H1 (cell line): Measurements from ENCODE around the gene PKD1L1. TPM values are rescaled to one million over a fixed set of nuclear protein-coding genes. Genes with fewer than 3 reads are reported as not detected.

ENCODE experiments used
- CTCF ChIA-PET: fragments of 300-600 bp; sonication (Branson Sonifier 250); formaldehyde crosslinking; loops from one replicate; lab custom pipeline; 2021; ENCODE audit not compliant: partially characterized antibody; lab: Charles Lee
- POLR2A ChIA-PET: fragments of 300-600 bp; sonication (Branson Sonifier 250); formaldehyde crosslinking; loops from one replicate; lab custom pipeline; 2021; ENCODE audit warnings: inconsistent platforms; ENCODE audit not compliant: partially characterized antibody; lab: Charles Lee
- DNase-seq, 2 experiments: peaks; one replicate each; pipeline versions ENCODE4 v3.0.0 to v3.0.0-alpha.2; 2010 to 2022; ENCODE audit warnings: low spot score in 2 of 2, low read depth in 1 of 2, mixed read lengths in 1 of 2
- FAIRE-seq: peaks from 2 replicates; lab custom pipeline; 2011; peaks lifted over from hg19 to GRCh38; lab: Jason Lieb, UNC
- H2AFZ ChIP-seq: 2 replicates; pipeline ENCODE4 v1.8.1; 2012; ENCODE audit warnings: low read length, inconsistent platforms
- H2AK5ac ChIP-seq: 2 replicates; pipeline ENCODE4 v1.6.1; 2013; ENCODE audit warnings: low read depth, low read length
- H2BK120ac ChIP-seq: replicated peaks from 2 replicates; pipeline ENCODE3; 2013; ENCODE audit warnings: low read depth, low read length, inconsistent platforms
- H2BK12ac ChIP-seq: 2 replicates; pipeline ENCODE4 v1.6.1; 2013; ENCODE audit warnings: low read depth, low read length
- H2BK15ac ChIP-seq: 2 replicates; pipeline ENCODE4 v1.6.1; 2013; ENCODE audit warnings: low read length
- H2BK20ac ChIP-seq: 2 replicates; pipeline ENCODE4 v1.6.1; 2013; ENCODE audit warnings: low read length
- H2BK5ac ChIP-seq: 2 replicates; pipeline ENCODE4 v1.6.1; 2013; ENCODE audit warnings: low read depth, low read length
- H3K14ac ChIP-seq: 2 replicates; pipeline ENCODE4 v1.6.1; 2013; ENCODE audit warnings: inconsistent platforms; ENCODE audit not compliant: insufficient read length
- H3K18ac ChIP-seq: 2 replicates; pipeline ENCODE4 v1.6.1; 2013; ENCODE audit warnings: low read length; ENCODE audit errors: extremely low read depth
- H3K23ac ChIP-seq: 2 replicates; pipeline ENCODE4 v1.6.1; 2013; ENCODE audit warnings: inconsistent platforms; ENCODE audit not compliant: insufficient read length
- H3K23me2 ChIP-seq: 2 replicates; pipeline ENCODE4 v1.6.1; 2013; ENCODE audit warnings: low read depth, low read length
- H3K27ac ChIP-seq: 2 replicates; pipeline ENCODE4 v1.6.1; 2011; ENCODE audit warnings: low read depth, low read length, inconsistent platforms
- H3K27me3 ChIP-seq, 4 experiments: replicated peaks in 1 of 4; 1 replicate in 1 of 4; 2 replicates in 3 of 4; pipeline versions ENCODE4 v1.6.1 to v1.8.1; 2011 to 2013; ENCODE audit warnings: low read length in 3 of 4, mild to moderate bottlenecking in 3 of 4, inconsistent platforms in 2 of 4, mixed read lengths in 2 of 4, moderate library complexity in 1 of 4; ENCODE audit not compliant: control insufficient read depth in 3 of 4, insufficient read depth in 3 of 4; ENCODE audit errors: extremely low read depth in 1 of 4
- H3K36me3 ChIP-seq, 4 experiments: 2 replicates each; pipeline versions ENCODE4 v1.6.1 to v1.8.1; 2011 to 2013; ENCODE audit warnings: mild to moderate bottlenecking in 4 of 4, low read length in 3 of 4, moderate library complexity in 2 of 4, control low read depth in 1 of 4, inconsistent platforms in 1 of 4; ENCODE audit not compliant: insufficient read depth in 4 of 4, control insufficient read depth in 2 of 4
- H3K4ac ChIP-seq: replicated peaks from 2 replicates; pipeline ENCODE3; 2013; ENCODE audit warnings: low read length, low read depth, mixed read lengths, inconsistent platforms; ENCODE audit not compliant: insufficient read length
- H3K4me1 ChIP-seq, 4 experiments: replicated peaks in 1 of 4; 1 replicate in 1 of 4; 2 replicates in 3 of 4; pipeline versions ENCODE4 v1.6.1 to v1.8.1; 2011 to 2013; ENCODE audit warnings: low read length in 3 of 4, inconsistent platforms in 2 of 4, mixed read lengths in 1 of 4; ENCODE audit not compliant: insufficient read depth in 4 of 4, control insufficient read depth in 3 of 4
- H3K4me2 ChIP-seq, 2 experiments: 2 replicates each; pipeline versions ENCODE4 v1.6.1 to v1.8.1; 2011 to 2013; ENCODE audit warnings: low read depth in 2 of 2, low read length in 2 of 2, control low read depth in 1 of 2, inconsistent platforms in 1 of 2, mild to moderate bottlenecking in 1 of 2; ENCODE audit not compliant: insufficient read depth in 1 of 2
- H3K4me3 ChIP-seq, 4 experiments: fragments of 200-600, 300-600 bp in 1 of 4; sonication (generic), shearing (Covaris generic), sonication (Bioruptor Twin) in 1 of 4; 2 replicates each; pipeline versions ENCODE4 v1.5.1 to v1.8.1; 2011 to 2016; ENCODE audit warnings: low read length in 4 of 4, low read depth in 3 of 4, control low read depth in 2 of 4, inconsistent platforms in 2 of 4, mild to moderate bottlenecking in 2 of 4, mixed read lengths in 1 of 4, moderate library complexity in 1 of 4; ENCODE audit not compliant: insufficient read depth in 2 of 4; ENCODE audit errors: extremely low read depth in 1 of 4
- H3K56ac ChIP-seq: replicated peaks from 2 replicates; pipeline ENCODE3; 2013; ENCODE audit warnings: low read depth, mild to moderate bottlenecking, mixed read lengths, low read length, inconsistent platforms; ENCODE audit not compliant: insufficient read length
- H3K79me1 ChIP-seq: 2 replicates; pipeline ENCODE4 v1.6.1; 2013; ENCODE audit warnings: low read depth, low read length, control low read depth
- H3K79me2 ChIP-seq, 2 experiments: 2 replicates each; pipeline versions ENCODE4 v1.6.1 to v1.8.1; 2012 to 2013; ENCODE audit warnings: low read length in 2 of 2, mild to moderate bottlenecking in 2 of 2, inconsistent platforms in 1 of 2; ENCODE audit not compliant: insufficient read depth in 2 of 2, control insufficient read depth in 1 of 2
- H3K9ac ChIP-seq, 4 experiments: replicated peaks in 1 of 4; 1 replicate in 1 of 4; 2 replicates in 3 of 4; pipeline versions ENCODE4 v1.6.1 to v1.8.1; 2011 to 2013; ENCODE audit warnings: low read depth in 3 of 4, low read length in 3 of 4, control low read depth in 2 of 4, mild to moderate bottlenecking in 2 of 4, moderate library complexity in 2 of 4, inconsistent platforms in 1 of 4; ENCODE audit errors: extremely low read depth in 1 of 4
- H3K9me3 ChIP-seq, 2 experiments: 2 replicates each; pipeline versions ENCODE4 v1.6.1 to v1.8.1; 2012 to 2013; ENCODE audit warnings: mild to moderate bottlenecking in 2 of 2, moderate library complexity in 2 of 2, control low read depth in 1 of 2, inconsistent platforms in 1 of 2, low read depth in 1 of 2, low read length in 1 of 2, mixed read lengths in 1 of 2; ENCODE audit not compliant: insufficient read depth in 2 of 2
- H4K20me1 ChIP-seq, 2 experiments: replicated peaks in 1 of 2; 2 replicates each; pipeline versions ENCODE3 to v1.8.1; 2011 to 2013; ENCODE audit warnings: inconsistent platforms in 2 of 2, low read length in 2 of 2, mild to moderate bottlenecking in 1 of 2; ENCODE audit not compliant: insufficient read depth in 2 of 2, control insufficient read depth in 1 of 2
- H4K5ac ChIP-seq: 2 replicates; pipeline ENCODE4 v1.6.1; 2013; ENCODE audit warnings: low read length, low read depth, mixed read lengths, inconsistent platforms; ENCODE audit not compliant: insufficient read length
- H4K8ac ChIP-seq: 2 replicates; pipeline ENCODE4 v1.8.0; 2013; ENCODE audit warnings: mild to moderate bottlenecking, moderate library complexity, low read length, inconsistent platforms; ENCODE audit not compliant: insufficient read depth; ENCODE audit errors: extremely low read depth
- H4K91ac ChIP-seq: replicated peaks from 2 replicates; pipeline ENCODE3; 2013; ENCODE audit warnings: low read length, mixed read lengths, inconsistent platforms; ENCODE audit not compliant: insufficient read length
- HDAC6 ChIP-seq: IDR thresholded peaks from one replicate; pipeline ENCODE4 v1.7.1; 2012; ENCODE audit warnings: low read depth, mild to moderate bottlenecking, inconsistent platforms, low read length, moderate library complexity
- POU5F1 ChIP-seq: IDR thresholded peaks from 2 replicates; pipeline ENCODE4 v1.6.1; 2011; ENCODE audit warnings: low read depth, mild to moderate bottlenecking, low read length, moderate library complexity
- RNF2 ChIP-seq: fragments of 200-900, 300-1000 bp; sonication (generic); IDR thresholded peaks from 2 replicates; pipeline ENCODE4 v1.7.1; 2016; ENCODE audit warnings: borderline replicate concordance, low read depth, mild to moderate bottlenecking, antibody characterized with exemption, low read length; ENCODE audit not compliant: poor library complexity, severe bottlenecking; ENCODE audit errors: missing control alignments
- YY1 ChIP-seq: IDR thresholded peaks from 2 replicates; pipeline ENCODE4 v1.6.1; 2011; ENCODE audit warnings: low read depth, mild to moderate bottlenecking, low read length
- WGBS, 2 experiments: shearing (Covaris generic) in 1 of 2; methylation state at CpG; one replicate each; pipeline versions ENCODE4 v1.1.6 to v1.1.7; 2013 to 2015; ENCODE audit warnings: low lambda C conversion rate in 2 of 2, mixed read lengths in 2 of 2, inconsistent platforms in 1 of 2, low coverage in 1 of 2, missing lambda C conversion rate in 1 of 2; ENCODE audit not compliant: insufficient replicate concordance in 2 of 2, insufficient coverage in 1 of 2, insufficient read length in 1 of 2; ENCODE audit errors: extremely low coverage in 1 of 2, missing lambda C conversion rate in 1 of 2; 5-methylcytosine and 5-hydroxymethylcytosine counted together
- polyA plus RNA-seq, 7 experiments: library from polyadenylated mRNA; depleted of rRNA in 3 of 7; stranded (reverse) in 5 of 7; unstranded in 2 of 7; fragments of >200 nt in 5 of 7; fragments of 200-250 nt in 2 of 7; gene quantifications; 1 replicate in 5 of 7; 2 replicates in 1 of 7; 4 replicates in 1 of 7; pipeline versions ENCODE4 v1.2.1 to v1.2.3, GENCODE V29; 2011 to 2013; ENCODE audit warnings: missing spikeins in 2 of 7, mixed read lengths in 2 of 7
- total RNA-seq: library from RNA; stranded (reverse); fragmentation: NEBNext Ultra II Directional; extraction: Animal tissue kit (Norgen Biotek cat#: 25700); gene quantifications from 2 replicates; pipeline ENCODE4 v1.2.1, GENCODE V29; 2021

PKD1L1 gene
- total and polyA plus RNA-seq, 2 of the 8 experiments (the other 6 are each of a cell fraction or from before 2014, with no cell fraction given), result 0.22 to 0.35 TPM

DNA sequence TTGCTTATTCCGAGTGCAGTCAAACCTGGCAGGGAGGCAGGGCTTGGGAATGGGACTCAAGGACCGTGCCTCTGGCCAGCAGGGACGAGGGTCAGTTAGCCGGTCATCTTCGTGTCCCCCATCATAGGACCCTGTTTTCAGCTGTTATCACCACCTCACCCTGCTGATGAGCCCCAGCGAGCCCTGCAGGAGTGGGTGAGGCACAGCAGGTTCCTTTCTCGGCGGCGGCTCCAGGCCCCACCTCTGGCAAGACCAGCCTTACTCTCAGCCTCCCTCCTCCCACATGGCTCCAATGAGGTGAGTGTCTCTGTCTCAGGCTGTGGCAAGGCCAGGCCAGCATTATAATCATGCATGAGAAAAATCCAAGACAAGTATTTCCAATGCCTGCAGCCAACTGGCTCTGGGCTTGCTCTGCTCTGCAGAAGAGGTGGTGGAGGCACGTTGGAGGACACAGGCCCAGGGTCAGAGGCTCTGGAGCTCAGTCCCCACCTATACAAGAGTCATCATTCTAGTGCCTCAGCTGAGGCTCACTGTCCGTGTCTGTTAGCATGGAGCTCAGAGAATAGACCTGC is 15.7 kb downstream of the PKD1L1 start:
- Histone ChIP-seq H3K9me3 (no peaks in the 10 kb centered on the region), H3K23me2 (no peaks in the 10 kb centered on the region), H3K4me3 (no peak overlapping the region), H3K4ac (no peak overlapping the region), H2AK5ac (no peak overlapping the region), H2BK5ac (no peak overlapping the region), H2BK120ac (no peak overlapping the region), H3K23ac (no peak overlapping the region), H4K8ac (0 out of 2 replicates have a peak overlapping the region, but pooled peaks have one; percentile 1), H2BK12ac (no peak overlapping the region), H3K56ac (no peak overlapping the region), H2BK20ac (no peak overlapping the region), H3K14ac (no peak overlapping the region), H3K4me2 (no peak overlapping the region), H4K5ac (no peak overlapping the region), H3K79me2 (no peaks in the 10 kb centered on the region), H3K36me3 (no peaks in the 10 kb centered on the region), H2AFZ (no peak overlapping the region), H3K79me1 (no peaks in the 10 kb centered on the region), H4K20me1 (no peaks in the 10 kb centered on the region), H3K9ac (no peak overlapping the region), H3K27ac (no peak overlapping the region), H2BK15ac (no peak overlapping the region), H3K27me3 (no peaks in the 10 kb centered on the region), H3K4me1 (no peaks in the 10 kb centered on the region; a peak in 1 of 7 replicates), H4K91ac (no peak overlapping the region), H3K18ac (no peak overlapping the region)
- POLR2A ChIA-PET, result interaction anchor here (0.6 kb wide), 1 partner anchor 221 kb away, joined by 3 read pairs; no protein-coding TSS in a partner anchor
- DNase-seq (no peak), FAIRE-seq (no peak)
- CTCF ChIA-PET, result interaction anchor here (1.2 to 1.4 kb wide), 3 partner anchors 12 to 32 kb away, joined by 3 to 4 read pairs (median 3); no protein-coding TSS in a partner anchor
- TF ChIP-seq HDAC6 (no peak), YY1 (no peak), RNF2 (no peak), POU5F1 (no peak)
- WGBS, 2 experiments, result 96% methylated on average over 11 of the region's 11 CpGs; no CpG with 5 or more reads in 1 of the 2 experiments
